Lung (tissue), 12 donors: ENCODE results near the gene ARHGAP15. TPM values are rescaled to one million over a fixed set of nuclear protein-coding genes. Genes with fewer than 3 reads are reported as not detected.

Experiments
- ATAC-seq: fragments of 200-7000 bp; cut with Tn5 transposase; one replicate; pipeline ENCODE4 v1.9.1; 2020; ENCODE audit warnings: moderate number of reproducible peaks; ENCODE audit not compliant: insufficient read depth, low FRiP score
- DNase-seq, 3 donors: peaks; one replicate each; pipeline ENCODE4 v3.0.0-alpha.2; 2013 to 2017
- H3K27ac ChIP-seq, 2 donors: one replicate each; pipeline ENCODE4 v1.5.1; 2013; ENCODE audit warnings: mild to moderate bottlenecking in 2 of 2, moderate library complexity in 2 of 2, control low read depth in 1 of 2, inconsistent platforms in 1 of 2, low read depth in 1 of 2, low read length in 1 of 2
- H3K27me3 ChIP-seq, 3 donors: one replicate each; pipeline ENCODE4 v1.5.1; 2013; ENCODE audit warnings: low read length in 2 of 3; ENCODE audit not compliant: control insufficient read depth in 3 of 3, insufficient read depth in 3 of 3
- H3K36me3 ChIP-seq, 4 donors: one replicate each; pipeline ENCODE4 v1.5.1; 2013; ENCODE audit warnings: low read length in 4 of 4, mild to moderate bottlenecking in 1 of 4, moderate library complexity in 1 of 4; ENCODE audit not compliant: control insufficient read depth in 4 of 4, insufficient read depth in 4 of 4
- H3K4me1 ChIP-seq, 5 donors: one replicate each; pipeline ENCODE4 v1.5.1; 2013; ENCODE audit warnings: low read length in 5 of 5, mild to moderate bottlenecking in 2 of 5, moderate library complexity in 1 of 5; ENCODE audit not compliant: control insufficient read depth in 5 of 5, insufficient read depth in 5 of 5
- H3K4me3 ChIP-seq: one replicate; pipeline ENCODE4 v1.5.1; 2013; ENCODE audit warnings: mild to moderate bottlenecking, control low read depth, moderate library complexity
- H3K9ac ChIP-seq, 2 donors: one replicate each; pipeline ENCODE4 v1.5.1; 2013; ENCODE audit warnings: low read length in 2 of 2, control low read depth in 1 of 2; ENCODE audit not compliant: insufficient read depth in 1 of 2
- H3K9me3 ChIP-seq, 4 donors: one replicate each; pipeline ENCODE4 v1.5.1; 2013; ENCODE audit warnings: low read length in 3 of 4, mild to moderate bottlenecking in 1 of 4, moderate library complexity in 1 of 4; ENCODE audit not compliant: control insufficient read depth in 4 of 4, insufficient read depth in 3 of 4
- WGBS, 2 donors: extraction: QIAGEN DNeasy Blood & Tissue Kit; methylation state at CpG; one replicate each; pipeline ENCODE4 v1.1.7; 2013; 5-methylcytosine and 5-hydroxymethylcytosine counted together
- polyA plus RNA-seq, 2 donors: library from polyadenylated mRNA; stranded (reverse); fragments of 200-250 nt; gene quantifications; one replicate each; pipeline ENCODE4 v1.2.1, GENCODE V29; 2013
- total RNA-seq, 2 donors: library from RNA; depleted of rRNA in 1 of 2; stranded (reverse); fragments of >200 nt in 1 of 2; gene quantifications; one replicate each; pipeline ENCODE4 v1.2.1, GENCODE V29; 2014 to 2021
- TF ChIP-seq, protein P1 (sequence below): IDR thresholded peaks from 2 replicates; pipeline ENCODE4 v1.5.1; 2012; ENCODE audit warnings: mild to moderate bottlenecking; ENCODE audit errors: control extremely low read depth, extremely low read depth
- donor health status: control.
- donor health status: control.
- donor health status: Bipolar disorder and iron deficiency.
- donor health status: healthy.
- donor health status: DM: yes; HTN: yes; CAD: no.

The ARHGAP15 gene
- total and polyA plus RNA-seq, 4 donors, result 5.9 to 74.3 (median 13.2) TPM

DNA sequence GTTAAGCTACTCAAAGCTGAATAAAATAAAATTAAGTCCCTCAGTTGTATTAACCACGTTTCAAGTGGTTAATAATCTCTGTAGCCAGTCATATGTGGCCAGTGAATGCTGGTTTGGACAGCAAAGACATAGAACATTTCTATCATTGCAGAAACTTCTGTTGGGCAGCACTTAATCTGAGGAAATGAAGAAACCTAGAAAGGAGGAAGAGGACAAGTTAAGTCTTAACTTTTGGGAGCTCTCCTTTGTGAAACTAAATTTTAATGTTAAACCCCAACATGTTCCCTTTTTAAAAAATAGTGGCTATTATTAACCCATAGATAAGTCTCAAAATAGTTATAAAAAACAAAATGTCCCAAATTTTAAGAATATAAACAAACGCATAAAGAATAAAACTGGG lies 421.3 kb downstream of the ARHGAP15 start:
- Histone ChIP-seq H3K4me3 (no peak overlapping the region), H3K9me3 (no peaks in the 10 kb centered on the region), H3K27me3 (no peaks in the 10 kb centered on the region), H3K9ac (no peak overlapping the region), H3K4me1 (peaks cover 0 to 15% (median 0%) of the 10 kb centered on the region in 5 donors), H3K27ac (no peak overlapping the region), H3K36me3 (no peaks in the 10 kb centered on the region)
- DNase-seq (no peak), ATAC-seq (no peak)
- WGBS, 2 donors, result 41 to 78% methylated on average over 2 of the region's 2 CpGs
- TF ChIP-seq, protein P1, sequence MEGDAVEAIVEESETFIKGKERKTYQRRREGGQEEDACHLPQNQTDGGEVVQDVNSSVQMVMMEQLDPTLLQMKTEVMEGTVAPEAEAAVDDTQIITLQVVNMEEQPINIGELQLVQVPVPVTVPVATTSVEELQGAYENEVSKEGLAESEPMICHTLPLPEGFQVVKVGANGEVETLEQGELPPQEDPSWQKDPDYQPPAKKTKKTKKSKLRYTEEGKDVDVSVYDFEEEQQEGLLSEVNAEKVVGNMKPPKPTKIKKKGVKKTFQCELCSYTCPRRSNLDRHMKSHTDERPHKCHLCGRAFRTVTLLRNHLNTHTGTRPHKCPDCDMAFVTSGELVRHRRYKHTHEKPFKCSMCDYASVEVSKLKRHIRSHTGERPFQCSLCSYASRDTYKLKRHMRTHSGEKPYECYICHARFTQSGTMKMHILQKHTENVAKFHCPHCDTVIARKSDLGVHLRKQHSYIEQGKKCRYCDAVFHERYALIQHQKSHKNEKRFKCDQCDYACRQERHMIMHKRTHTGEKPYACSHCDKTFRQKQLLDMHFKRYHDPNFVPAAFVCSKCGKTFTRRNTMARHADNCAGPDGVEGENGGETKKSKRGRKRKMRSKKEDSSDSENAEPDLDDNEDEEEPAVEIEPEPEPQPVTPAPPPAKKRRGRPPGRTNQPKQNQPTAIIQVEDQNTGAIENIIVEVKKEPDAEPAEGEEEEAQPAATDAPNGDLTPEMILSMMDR, result no peak

- no peaks in the 10 kb centered on the region for H3K36me3 ChIP-seq
- ATAC-seq (no peak), DNase-seq (no peak)
- 82 to 83% methylated on average over 9 of the region's 9 CpGs for WGBS, 2 donors
- peaks cover 0 to 4% (median 0%) of the 10 kb centered on the region in 5 donors for H3K4me1 ChIP-seq
- no peak overlapping the region for H3K9ac ChIP-seq
- TF ChIP-seq, protein P1, result no peak
- H3K4me3 ChIP-seq, result no peak overlapping the region
- no peaks in the 10 kb centered on the region for H3K9me3 ChIP-seq
- H3K27ac ChIP-seq, result no peak overlapping the region
- H3K27me3 ChIP-seq, result no peaks in the 10 kb centered on the region
Measured at GRCh38 chr2:143551971-143552650, 422.9 kb downstream of the ARHGAP15 start.

DNA sequence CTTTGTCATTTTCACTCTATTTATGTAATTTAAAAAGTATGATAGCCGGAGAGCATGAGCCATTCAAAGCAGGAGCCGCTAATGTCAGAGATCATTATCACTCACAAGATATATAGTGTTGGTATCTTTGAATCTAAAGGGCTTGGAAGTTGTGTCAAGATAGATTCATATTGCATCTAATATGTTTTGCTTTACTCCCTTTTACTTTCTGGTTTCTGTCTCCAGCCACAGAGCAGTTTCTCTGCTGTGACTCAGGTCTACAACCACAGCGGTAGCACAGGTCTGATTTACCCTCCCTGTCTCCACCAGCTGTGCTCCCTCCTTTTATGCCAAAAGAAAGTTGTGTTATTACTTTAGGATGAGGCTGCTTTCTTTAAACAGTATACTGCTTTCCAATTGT lies 424.0 kb downstream of the ARHGAP15 start:
- no peak overlapping the region for H3K4me3 ChIP-seq
- H3K27me3 ChIP-seq, result no peaks in the 10 kb centered on the region
- 81 to 88% methylated on average over 3 of the region's 3 CpGs for WGBS, 2 donors
- no peak overlapping the region for H3K9ac ChIP-seq
- no peaks in the 10 kb centered on the region for H3K9me3 ChIP-seq
- no peak for ATAC-seq
- no peaks in the 10 kb centered on the region for H3K36me3 ChIP-seq
- TF ChIP-seq, protein P1, result no peak
- H3K4me1 ChIP-seq, result peaks cover 0 to 8% (median 0%) of the 10 kb centered on the region in 5 donors
- DNase-seq, result no peak
- H3K27ac ChIP-seq, result no peak overlapping the region
